Measurements from ENCODE around the gene MEG3.

Gene MEG3

DNA sequence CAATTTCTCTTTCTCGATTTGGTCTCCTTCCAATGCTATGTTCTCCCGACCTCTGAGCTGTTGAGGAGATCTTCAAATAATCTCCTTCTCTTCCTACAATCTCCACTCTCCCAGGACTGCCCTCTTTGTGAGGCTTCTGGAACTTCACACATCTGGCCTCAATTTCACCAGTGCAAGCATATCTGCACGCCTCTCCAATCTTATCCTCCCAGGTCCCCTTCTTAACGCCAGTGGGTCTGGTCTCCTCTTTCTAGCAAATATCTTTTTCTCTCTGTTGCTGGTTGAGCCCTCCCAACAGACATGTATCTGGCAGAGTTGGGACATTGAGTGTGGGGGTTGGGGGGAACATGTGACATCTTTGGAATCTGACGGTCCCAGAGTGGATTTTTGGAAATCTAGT is 59.7 kb downstream of the MEG3 start:
- Mint-ChIP-seq H3K27me3 (peaks cover 5% of the 10 kb centered on the region), H3K4me1 (ENCODE audit: low read depth) (no peaks in the 10 kb centered on the region), H3K27ac (no peak overlapping the region), H3K9me3 (peaks cover 4% of the 10 kb centered on the region), H3K36me3 (ENCODE audit: low read depth) (no peaks in the 10 kb centered on the region), H3K4me3 (no peak overlapping the region)
- DNase-seq: no peak

DNA sequence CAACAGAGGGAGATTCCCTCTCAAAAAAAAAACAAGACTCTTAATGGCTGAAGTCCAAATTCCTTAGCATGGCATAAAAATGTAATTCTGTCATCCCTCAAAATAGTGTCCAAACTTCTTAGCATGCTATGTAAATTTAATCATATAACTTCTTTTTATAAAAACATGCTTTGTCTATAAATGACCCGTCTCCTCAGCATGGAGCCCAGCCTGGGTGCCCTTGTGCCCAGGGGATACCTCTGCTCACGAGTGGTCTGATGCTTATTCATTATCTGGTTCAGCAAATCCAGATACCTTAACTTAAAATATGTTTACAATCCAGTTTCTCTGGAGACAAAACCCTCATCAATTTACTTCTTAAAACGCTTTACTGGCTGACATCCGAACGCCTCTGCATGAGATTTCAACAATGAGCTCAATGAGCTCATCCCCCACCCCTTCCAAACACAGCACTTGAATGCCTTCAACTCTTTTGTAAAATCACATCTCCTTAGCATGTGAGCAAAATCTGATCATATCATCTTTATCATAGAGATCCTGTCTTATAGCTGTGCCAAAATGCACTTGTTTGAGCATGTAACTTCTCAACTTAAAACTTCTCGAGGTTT is 61.9 kb downstream of the MEG3 start:
- no peak for DNase-seq
- H3K27ac Mint-ChIP-seq: no peak overlapping the region
- no peaks in the 10 kb centered on the region for H3K9me3 Mint-ChIP-seq
- no peaks in the 10 kb centered on the region for H3K36me3 Mint-ChIP-seq (ENCODE audit: low read depth)
- no peak overlapping the region for H3K4me3 Mint-ChIP-seq
- no peaks in the 10 kb centered on the region for H3K4me1 Mint-ChIP-seq (ENCODE audit: low read depth)
- H3K27me3 Mint-ChIP-seq: peaks cover 5% of the 10 kb centered on the region

DNA sequence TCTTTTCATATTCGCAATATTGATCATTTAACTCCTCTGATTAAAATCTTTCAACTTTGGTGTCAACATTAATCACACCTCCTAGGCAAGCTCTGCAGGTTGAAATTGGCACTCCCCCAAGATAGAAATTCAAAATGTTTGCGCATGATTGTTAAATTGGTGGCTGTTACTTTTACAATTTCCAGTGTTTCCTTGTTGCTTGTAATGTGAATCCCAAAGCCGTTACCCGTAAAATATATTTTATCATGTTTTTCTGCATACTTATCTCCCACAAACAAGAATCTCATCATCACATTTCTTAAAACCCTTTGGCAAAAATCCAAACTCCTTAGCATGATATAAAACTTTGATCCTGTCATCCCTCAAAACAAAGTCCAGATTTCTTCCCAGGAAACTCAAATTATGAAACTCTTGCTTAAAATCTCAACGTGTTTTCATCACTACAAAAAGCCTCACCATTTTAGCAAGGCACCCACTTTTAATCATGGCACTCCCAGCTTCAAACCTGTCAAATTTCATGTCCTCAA is 62.9 kb downstream of the MEG3 start:
- Mint-ChIP-seq H3K27me3 (peaks cover 5% of the 10 kb centered on the region), H3K36me3 (ENCODE audit: low read depth) (no peaks in the 10 kb centered on the region), H3K4me1 (ENCODE audit: low read depth) (no peaks in the 10 kb centered on the region), H3K4me3 (no peak overlapping the region), H3K27ac (no peak overlapping the region), H3K9me3 (no peaks in the 10 kb centered on the region)
- DNase-seq: no peak

DNA sequence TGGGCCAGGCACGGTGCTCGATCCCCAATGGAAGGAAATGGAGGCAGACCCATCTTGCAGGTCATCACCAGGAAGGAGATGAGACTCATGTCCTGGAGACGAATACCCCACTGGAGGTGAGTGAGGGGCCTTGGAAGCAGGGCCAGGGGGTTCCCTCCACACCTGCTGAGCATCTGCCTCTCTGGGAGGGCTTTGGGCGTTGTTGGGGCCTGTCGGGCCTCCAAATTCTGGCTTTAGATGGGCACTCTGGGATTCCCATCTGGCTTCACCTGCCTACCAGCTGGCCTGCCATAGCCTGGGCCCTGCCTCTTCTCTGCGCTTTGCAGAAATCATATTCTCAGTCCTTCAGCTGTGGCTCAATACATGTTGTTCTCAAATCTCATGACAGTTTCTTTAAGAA is 63.7 kb downstream of the MEG3 start:
- Mint-ChIP-seq H3K4me1 (ENCODE audit: low read depth) (no peaks in the 10 kb centered on the region), H3K9me3 (no peaks in the 10 kb centered on the region), H3K27ac (no peak overlapping the region), H3K4me3 (no peak overlapping the region), H3K27me3 (peaks cover 5% of the 10 kb centered on the region), H3K36me3 (ENCODE audit: low read depth) (no peaks in the 10 kb centered on the region)
- no peak for DNase-seq

DNA sequence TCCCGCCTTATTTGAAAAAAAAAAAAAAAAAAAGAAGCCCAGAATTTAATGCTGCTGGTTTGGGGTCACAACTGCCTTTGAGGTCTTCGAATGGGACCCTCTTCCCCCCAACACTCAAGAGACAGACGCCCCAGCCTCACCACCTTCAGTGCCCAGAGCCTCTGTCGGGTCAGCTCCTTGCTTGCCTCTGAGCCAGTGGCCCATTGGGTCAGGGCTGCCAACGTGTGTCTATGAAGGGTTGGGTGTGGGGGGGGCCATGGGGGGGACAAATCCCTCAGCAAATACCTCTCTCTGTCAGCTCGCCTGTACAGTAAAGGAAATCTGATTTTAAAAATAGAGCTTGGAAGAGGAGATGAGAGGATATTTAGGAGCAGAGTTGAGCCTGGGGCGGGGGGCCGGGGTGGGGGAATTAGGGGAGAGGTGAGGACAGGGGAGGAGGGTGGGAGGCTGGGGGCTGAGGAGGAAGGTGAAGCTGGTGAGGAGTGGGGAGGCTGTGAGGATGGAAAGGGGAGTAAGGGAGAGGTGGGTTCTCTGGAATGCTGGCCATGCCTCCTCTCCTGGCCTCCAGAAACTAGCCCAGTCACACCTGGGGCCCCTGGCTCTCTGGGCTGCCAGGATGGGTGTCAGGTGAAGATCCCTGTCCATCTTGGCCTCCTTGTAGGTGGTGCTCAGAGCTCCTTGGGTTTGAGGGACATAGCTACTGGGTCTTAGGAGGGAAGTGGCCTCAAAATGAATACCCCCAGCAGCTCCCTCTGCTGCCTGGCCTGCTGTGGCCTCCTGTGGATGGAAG is 64.3 kb downstream of the MEG3 start:
- Mint-ChIP-seq H3K4me3 (no peak overlapping the region), H3K27me3 (peaks cover 9% of the 10 kb centered on the region), H3K9me3 (no peaks in the 10 kb centered on the region), H3K36me3 (ENCODE audit: low read depth) (no peaks in the 10 kb centered on the region), H3K27ac (no peak overlapping the region), H3K4me1 (ENCODE audit: low read depth) (no peaks in the 10 kb centered on the region)
- DNase-seq: no peak

DNA sequence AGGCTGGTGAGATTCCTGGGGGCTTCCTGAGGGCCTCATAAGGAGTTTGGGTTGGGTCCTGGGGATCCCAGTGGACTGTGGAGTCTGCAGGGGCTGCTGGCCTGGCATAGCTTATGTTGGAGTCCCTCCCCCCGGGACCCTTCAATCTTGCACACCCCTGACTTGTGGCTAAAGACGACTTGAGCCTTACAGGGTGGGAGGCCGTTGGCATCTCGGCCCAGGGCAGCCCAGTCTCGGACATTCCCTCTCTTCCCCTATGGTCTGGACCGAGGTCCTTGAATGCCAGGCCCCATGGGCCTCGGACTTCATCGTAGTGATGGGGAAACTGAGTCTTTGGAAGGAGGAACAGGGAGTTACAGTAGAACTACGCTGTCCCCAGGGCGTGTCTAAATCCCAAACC is 65.1 kb downstream of the MEG3 start:
- H3K4me3 Mint-ChIP-seq: no peak overlapping the region
- peaks cover 10% of the 10 kb centered on the region for H3K27me3 Mint-ChIP-seq
- no peaks in the 10 kb centered on the region for H3K36me3 Mint-ChIP-seq (ENCODE audit: low read depth)
- DNase-seq: no peak
- no peaks in the 10 kb centered on the region for H3K4me1 Mint-ChIP-seq (ENCODE audit: low read depth)
- no peak overlapping the region for H3K27ac Mint-ChIP-seq
- no peaks in the 10 kb centered on the region for H3K9me3 Mint-ChIP-seq

DNA sequence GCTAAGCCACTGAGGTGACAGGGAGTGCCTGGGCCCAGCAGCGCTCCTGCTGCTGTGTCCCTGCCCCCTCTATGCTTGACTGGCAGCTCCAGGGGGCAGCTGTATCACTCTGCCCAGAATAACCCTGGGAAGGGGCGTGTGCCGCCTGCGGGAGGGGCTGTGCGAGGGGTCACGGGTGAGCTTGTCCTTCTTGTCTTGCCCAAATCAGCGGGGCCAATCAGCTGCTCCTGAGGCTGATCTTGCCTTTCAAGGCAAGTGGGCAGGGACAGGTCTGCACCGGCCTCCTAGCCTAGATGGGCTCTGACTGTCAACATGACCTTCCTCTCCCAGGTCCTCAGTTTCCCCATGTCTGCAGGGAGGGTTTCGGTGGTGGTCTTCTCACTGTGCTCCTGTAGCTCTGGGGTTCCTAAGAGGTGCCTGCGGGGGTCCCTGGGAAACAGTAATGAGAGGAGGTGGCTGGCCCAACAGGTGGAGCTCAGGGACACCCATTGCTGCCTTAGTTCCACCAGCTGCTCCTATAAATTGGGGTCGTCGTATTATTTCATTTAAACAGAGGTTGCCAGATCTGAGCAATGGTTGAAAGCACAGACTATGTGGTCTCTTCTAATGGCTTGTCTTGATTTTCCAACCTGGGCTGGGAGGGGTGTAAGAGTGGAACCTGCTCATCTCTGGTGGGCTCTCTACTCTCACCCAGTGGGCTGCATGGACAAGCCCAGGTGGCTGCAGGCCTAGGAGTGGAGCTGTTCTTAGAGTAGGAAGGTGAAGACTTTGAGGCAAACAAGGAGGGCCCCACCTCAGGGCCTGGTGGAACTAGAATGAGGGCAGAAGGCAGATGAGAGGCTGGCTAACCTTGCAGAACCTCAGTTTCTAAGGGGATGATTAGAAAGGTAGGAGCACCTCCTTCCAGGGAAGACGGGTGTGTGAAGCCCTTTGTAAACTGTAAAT is 65.9 kb downstream of the MEG3 start:
- Mint-ChIP-seq H3K27ac (no peak overlapping the region), H3K4me3 (no peak overlapping the region), H3K36me3 (ENCODE audit: low read depth) (no peaks in the 10 kb centered on the region), H3K9me3 (no peaks in the 10 kb centered on the region), H3K4me1 (ENCODE audit: low read depth) (no peaks in the 10 kb centered on the region), H3K27me3 (peaks cover 15% of the 10 kb centered on the region)
- DNase-seq: no peak

DNA sequence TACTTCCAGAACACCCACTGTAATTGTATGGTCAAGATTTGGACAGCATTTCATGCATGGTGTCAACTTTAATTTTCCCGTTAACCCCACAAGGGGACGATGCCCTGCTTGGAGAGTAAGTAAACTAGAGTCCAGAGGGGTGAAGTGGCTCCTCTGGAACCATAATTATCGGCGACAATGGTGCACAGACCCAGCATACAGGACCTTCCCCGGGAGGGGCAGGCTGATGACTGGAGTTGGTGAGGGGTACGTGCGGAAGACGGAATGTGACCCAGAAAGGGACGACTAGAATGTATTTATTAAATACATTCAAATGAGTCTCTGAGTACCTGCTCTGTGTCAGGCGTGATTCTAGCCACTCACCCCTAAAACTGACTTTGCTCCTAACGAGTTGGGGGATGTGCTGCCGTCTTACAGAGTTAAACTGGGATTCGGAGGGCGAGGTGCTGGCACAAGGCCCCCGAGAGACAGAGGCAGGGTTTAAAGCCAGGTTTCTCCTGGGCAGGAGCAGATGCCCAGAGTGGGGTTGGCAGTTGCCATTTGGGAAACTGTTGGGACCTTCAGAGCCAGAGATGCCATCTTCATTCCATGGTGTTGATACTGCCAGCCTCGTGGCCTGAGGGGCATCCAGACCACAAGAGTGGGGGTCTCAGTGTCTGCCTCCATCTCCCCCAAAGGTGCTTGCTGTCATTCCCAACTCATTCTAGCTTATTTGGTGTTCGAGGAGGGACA is 66.7 kb downstream of the MEG3 start:
- Mint-ChIP-seq H3K9me3 (no peaks in the 10 kb centered on the region), H3K27me3 (peaks cover 23% of the 10 kb centered on the region), H3K36me3 (ENCODE audit: low read depth) (no peaks in the 10 kb centered on the region), H3K4me3 (no peak overlapping the region), H3K4me1 (ENCODE audit: low read depth) (no peaks in the 10 kb centered on the region), H3K27ac (no peak overlapping the region)
- no peak for DNase-seq

DNA sequence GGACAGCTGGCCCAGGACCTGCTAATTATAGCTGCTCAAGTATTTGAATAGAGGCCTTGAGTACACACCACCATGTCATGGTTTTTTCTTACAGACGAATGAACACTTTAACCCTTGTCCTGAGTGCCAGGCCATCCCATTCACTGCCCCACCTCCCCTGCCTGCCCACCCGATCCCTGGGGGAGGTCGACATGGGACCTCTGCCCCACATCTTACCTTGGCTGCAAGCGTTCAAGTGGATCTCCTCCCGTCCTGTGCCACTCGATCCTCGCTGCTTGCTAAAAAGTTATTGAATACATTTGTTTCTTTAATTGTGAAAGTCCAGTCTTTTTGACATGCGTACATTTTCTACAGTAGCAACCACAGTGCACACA is 67.3 kb downstream of the MEG3 start:
- Mint-ChIP-seq H3K36me3 (ENCODE audit: low read depth) (no peaks in the 10 kb centered on the region), H3K4me1 (ENCODE audit: low read depth) (no peaks in the 10 kb centered on the region), H3K4me3 (no peak overlapping the region), H3K9me3 (no peaks in the 10 kb centered on the region), H3K27ac (no peak overlapping the region), H3K27me3 (peaks cover 24% of the 10 kb centered on the region)
- DNase-seq: no peak

DNA sequence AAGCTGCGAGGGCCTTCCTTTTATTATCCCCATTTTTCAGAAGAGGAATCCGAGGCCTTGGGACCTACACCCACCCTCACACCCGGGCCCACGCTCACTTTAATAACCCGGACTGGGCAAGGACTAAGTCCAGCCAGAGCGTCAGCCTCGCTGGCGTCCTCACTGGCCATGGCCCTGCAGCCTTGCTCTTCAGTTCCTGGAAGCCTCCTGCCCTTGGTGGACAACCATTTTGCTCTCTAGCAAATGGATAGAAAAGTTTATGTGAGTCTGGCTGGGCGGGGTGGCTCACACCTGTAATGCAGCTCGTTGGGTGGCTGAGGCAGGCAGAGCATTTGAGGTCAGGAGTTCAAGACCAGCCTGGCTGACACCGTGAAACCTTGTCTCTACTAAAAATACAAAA is 67.8 kb downstream of the MEG3 start:
- no peaks in the 10 kb centered on the region for H3K36me3 Mint-ChIP-seq (ENCODE audit: low read depth)
- DNase-seq: no peak
- no peak overlapping the region for H3K27ac Mint-ChIP-seq
- H3K4me3 Mint-ChIP-seq: no peak overlapping the region
- peaks cover 29% of the 10 kb centered on the region for H3K27me3 Mint-ChIP-seq
- H3K9me3 Mint-ChIP-seq: no peaks in the 10 kb centered on the region
- no peaks in the 10 kb centered on the region for H3K4me1 Mint-ChIP-seq (ENCODE audit: low read depth)

DNA sequence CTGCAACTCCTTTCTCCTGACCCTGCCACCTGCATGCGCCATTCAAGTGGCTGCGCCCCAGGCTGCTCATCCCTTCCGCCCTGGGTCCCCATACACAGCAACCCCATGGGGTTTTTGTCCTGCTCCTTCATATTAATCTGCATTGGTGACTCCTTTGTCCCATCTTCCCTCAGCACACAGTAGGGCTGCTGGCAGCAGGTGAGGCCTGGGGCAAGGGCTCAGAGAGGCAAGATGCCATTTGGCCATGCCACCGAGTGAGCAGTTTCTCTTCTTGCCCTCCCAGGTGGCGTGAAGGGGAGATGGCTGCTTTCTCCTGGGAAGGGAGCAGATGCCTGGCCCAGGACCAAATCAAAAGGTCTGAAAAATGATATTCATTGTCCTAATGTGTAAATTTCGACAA is 68.5 kb downstream of the MEG3 start:
- Mint-ChIP-seq H3K4me3 (no peak overlapping the region), H3K27ac (no peak overlapping the region), H3K4me1 (ENCODE audit: low read depth) (no peaks in the 10 kb centered on the region), H3K9me3 (no peaks in the 10 kb centered on the region), H3K36me3 (ENCODE audit: low read depth) (no peaks in the 10 kb centered on the region), H3K27me3 (peaks cover 34% of the 10 kb centered on the region)
- peak; percentile 2 for DNase-seq

DNA sequence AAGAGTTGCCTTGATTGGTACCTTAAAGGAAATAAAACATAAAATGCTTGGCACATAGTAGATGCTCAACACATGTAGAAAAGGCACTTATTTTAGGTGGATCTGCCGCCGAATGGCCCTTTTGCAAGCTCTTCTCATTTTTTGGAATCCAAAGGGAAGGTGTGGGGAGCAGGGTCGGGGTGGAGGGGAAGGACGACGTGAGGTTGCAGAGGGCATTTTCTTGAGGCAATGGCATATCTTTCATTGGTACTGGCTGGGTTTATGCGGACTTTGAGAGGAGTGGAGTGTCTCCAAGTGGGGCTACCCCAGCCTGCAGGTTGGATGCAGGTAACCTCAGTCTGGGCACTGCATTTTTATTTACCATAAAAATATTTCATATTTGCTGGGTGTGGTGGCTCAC is 69.5 kb downstream of the MEG3 start:
- Mint-ChIP-seq H3K4me3 (no peak overlapping the region), H3K36me3 (ENCODE audit: low read depth) (no peaks in the 10 kb centered on the region), H3K27me3 (peaks cover 43% of the 10 kb centered on the region), H3K27ac (no peak overlapping the region), H3K9me3 (no peaks in the 10 kb centered on the region), H3K4me1 (ENCODE audit: low read depth) (no peaks in the 10 kb centered on the region)
- DNase-seq: no peak

DNA sequence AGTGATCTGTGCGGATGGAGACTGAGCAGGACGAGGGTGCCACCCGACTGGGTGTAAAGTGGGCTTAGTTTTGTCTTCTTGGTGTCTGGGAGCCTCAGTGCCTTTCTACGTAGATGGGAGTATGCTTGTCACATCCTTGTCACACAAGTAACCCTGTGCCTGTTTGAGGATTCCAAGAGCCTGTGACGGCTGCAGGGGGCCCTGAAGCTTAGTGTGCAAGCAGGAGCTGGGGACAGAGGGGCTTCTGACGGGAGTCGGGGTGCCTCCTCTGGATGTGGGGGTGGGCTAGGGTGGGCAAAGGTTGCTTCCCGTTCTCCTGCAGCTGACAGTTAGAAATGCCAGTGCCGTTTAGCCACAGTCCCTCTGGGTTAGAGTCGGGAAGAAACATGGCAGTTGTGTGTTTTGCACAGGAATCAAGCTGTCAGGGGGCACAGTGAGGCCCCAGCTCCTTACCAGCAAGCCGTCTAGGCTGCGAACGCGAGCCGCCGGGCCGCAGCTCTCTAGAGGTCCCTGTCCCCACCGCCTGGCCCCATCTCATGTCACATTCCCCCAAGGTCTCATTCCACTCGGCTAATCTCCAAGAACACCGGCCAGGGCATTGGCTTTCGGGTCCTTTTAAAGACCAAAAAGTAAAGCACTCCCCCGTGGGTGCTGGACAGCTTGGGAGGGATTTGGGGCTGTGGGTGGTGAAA is 70.6 kb downstream of the MEG3 start:
- DNase-seq: no peak
- Mint-ChIP-seq H3K36me3 (ENCODE audit: low read depth) (no peaks in the 10 kb centered on the region), H3K27me3 (peaks cover 54% of the 10 kb centered on the region), H3K4me1 (ENCODE audit: low read depth) (no peaks in the 10 kb centered on the region), H3K4me3 (no peak overlapping the region), H3K27ac (no peak overlapping the region), H3K9me3 (no peaks in the 10 kb centered on the region)

DNA sequence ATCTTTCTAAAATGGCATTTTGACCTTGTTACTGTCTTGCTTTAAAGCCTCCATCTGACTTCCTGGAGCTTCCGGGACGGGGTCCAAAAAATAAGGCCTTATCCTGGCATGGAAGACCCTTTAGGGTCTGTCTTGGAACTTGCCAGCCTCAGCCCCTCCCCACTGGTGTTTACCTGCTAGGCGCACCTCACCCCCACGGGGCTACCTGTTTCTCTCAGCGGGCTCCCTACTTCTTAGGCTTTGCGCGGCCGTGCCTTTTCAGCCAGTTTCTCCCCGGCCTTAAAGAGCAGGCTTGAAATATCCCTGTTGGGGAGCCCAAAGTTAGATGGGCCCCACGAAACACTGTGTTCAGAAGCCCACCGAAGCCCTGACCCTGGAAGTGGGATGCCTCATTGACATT is 72.5 kb downstream of the MEG3 start:
- no peak for DNase-seq
- Mint-ChIP-seq H3K4me3 (no peak overlapping the region), H3K36me3 (ENCODE audit: low read depth) (no peaks in the 10 kb centered on the region), H3K27ac (no peak overlapping the region), H3K27me3 (peaks cover 72% of the 10 kb centered on the region), H3K4me1 (ENCODE audit: low read depth) (no peaks in the 10 kb centered on the region), H3K9me3 (no peaks in the 10 kb centered on the region)

All from activated T-cell treated with anti-CD3 and anti-CD28 coated beads, Interleukin-2, amount 50 U/mL, for 24 hours (primary cell).